HG03097 (cell line): Measurements from ENCODE around the gene C9orf85.
"Not testable (repeated sequence)": the region's sequence is repeated elsewhere in the genome, so short reads cannot be mapped to it uniquely, and the experiment has no call there.

Experiments used
- ATAC-seq: cut with Tn5 transposase; IDR thresholded peaks from one replicate; pipeline ENCODE4 v1.9.1; 2021; ENCODE audit not compliant: unreplicated experiment, low FRiP score

The C9orf85 gene

GRCh38 chr9:71937070-71937625, 25.7 kb downstream of the C9orf85 start:
- no peak for ATAC-seq

DNA sequence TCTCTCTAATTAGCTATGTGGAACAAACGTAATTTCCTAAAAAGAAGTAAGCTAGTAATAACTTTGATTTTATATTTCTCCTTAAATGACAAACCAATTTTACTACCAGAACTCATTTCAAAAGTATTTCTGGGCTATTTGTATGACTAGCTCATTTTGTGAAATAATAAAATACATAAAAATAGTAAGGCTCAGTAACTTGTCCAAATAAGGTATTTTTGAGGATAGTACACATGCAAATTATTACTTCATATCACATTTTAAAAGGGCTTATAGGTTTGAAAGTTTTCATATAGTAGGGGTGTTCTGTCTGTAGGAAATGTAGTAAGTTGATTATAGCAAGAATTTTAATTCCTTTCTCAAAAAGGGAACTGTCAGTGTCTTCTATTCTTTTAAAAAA, 26.5 kb downstream of the C9orf85 start:
- ATAC-seq, result no peak

GRCh38 chr9:71941060-71941568, 29.7 kb downstream of the C9orf85 start:
- ATAC-seq, result no peak

GRCh38 chr9:71941998-71942567, 30.6 kb downstream of the C9orf85 start:
- ATAC-seq, result no peak

DNA sequence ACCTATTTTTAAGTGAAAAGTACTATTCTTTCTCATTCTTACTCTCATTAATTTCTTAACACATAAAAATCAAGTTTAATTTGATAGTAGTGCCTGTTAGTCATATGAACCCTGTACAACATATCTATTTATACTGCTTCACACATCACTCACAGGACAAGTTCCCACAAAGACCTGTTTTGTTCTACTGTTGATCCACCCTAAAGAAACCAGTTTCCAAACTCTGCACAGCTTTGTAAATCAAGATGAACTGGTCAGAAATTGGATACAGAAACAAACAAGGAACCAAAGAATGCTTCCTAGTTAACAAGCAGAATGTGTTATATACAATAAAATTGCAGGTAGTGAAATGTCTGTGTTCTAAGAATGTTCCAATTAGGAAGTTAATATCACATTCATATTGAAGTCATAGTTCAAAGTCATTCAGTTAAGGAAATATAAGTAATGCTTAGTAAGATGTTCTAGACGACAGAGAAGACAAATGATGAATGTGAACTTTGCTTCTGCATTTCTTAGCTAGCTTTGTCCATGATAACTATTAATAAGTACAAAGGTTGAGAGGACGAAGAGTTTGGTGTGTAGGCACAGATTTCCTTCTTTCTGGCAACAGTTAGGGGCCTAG, 33.4 kb downstream of the C9orf85 start:
- no peak for ATAC-seq

DNA sequence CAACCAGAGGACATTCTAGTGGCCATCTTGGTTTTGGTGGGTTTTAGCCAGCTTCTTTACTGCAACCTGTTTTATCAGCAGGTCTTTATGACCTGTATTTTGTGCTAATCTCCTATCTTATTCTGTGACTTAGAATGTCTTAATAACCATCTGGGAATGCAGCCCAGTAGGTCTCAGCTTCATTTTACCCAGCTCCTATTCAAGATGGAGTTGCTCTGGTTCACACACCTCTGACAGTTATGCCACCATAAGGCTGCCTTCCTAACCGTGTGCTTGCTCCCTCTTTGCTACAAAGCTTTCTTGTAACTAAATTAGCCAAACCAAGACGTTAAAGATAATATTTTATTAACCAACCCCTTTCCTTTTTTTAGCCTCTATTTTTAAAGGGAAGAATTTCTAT, 43.2 kb downstream of the C9orf85 start:
- ATAC-seq, result not testable (repeated sequence)

GRCh38 chr9:71955300-71955915, 44.0 kb downstream of the C9orf85 start:
- no peak for ATAC-seq

DNA sequence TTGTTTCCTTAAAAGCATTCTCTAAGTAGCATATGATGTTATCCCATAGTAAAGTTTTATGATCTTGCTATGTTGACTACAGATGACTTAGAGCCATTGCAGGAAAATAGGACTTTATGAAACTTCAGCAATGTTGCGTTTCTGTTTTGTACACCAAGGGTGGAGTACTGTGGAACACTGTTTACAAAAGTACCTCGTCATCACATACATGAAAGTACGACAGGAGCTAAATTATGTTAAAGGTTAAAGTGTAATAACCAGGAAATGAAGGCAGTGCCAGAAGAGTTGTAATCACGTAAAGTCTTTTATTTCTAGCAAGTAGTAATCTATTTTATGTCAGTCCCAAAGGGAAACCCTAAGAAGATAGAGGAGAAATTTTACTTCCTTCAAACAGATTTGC, 50.9 kb downstream of the C9orf85 start:
- ATAC-seq, result no peak

GRCh38 chr9:71963471-71963996, 52.1 kb downstream of the C9orf85 start:
- ATAC-seq, result not testable (repeated sequence)

- no peak for ATAC-seq
Observed at GRCh38 chr9:71965403-71965802, 54.0 kb downstream of the C9orf85 start.

DNA sequence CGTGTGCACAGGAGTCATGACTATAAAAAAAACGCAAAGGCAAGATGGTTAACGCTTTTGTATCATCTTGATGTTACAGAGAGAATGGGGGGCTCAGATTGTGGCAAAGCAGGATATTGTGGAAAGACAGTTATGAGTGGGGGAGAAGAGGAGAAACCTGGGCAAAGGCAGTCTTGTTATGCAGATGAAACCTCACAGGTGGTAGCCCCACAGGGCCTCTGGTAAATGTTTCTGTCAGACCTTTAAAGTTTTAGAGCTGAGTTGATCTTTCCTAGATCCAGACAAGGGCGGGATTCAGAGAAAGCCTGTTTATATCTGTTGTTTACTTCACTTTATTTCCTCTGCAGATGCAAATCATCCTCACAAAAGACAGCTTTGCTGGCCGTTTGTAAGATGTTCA, 55.2 kb downstream of the C9orf85 start:
- ATAC-seq, result no peak

DNA sequence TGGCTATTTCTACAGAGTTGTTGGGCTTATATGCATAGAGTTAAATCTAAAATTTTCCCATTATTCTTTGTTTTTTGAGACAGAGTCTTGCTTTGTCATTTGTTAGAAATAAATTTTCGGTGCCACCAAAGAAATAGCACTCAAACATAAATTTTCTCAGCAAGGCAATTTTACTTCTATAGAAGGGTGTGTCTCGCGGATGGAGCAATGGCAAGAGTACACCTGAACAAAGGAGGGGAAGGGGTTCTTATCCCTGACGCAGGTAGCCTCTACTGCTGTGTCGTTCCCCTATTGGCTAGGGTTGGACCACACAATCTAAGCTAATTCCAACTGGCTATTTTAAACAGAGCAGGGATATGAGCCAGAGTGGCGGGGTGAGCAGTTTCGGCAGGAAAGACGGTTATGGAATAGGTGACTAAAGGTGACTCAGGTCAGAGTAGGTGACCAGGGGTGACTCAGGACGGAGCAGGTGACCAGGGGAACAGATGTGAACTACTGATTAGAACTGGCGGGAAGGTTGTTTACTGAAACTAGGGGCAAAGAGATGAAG, 57.2 kb downstream of the C9orf85 start:
- ATAC-seq, result no peak

- no peak for ATAC-seq
Observed at GRCh38 chr9:71975833-71976232, 64.4 kb downstream of the C9orf85 start.

DNA sequence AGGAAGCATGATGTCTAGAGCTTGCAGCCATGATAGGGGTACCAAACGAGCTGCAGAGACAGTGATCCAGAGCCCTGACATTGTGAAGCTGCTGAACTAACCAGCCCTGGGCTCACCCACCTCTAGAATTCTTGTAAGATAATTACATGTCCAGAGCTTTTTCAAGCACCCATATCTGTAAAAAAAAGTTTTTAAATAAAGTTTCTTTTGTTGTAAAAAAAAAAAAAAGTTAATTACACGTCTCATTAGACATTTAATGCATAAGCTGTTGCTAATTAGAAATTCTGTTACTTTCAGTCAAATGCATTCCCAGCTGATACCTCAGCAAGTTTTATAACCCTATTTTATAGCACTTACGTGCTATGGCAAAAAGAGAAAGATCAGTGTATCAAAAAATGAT, 65.6 kb downstream of the C9orf85 start:
- no peak for ATAC-seq

DNA sequence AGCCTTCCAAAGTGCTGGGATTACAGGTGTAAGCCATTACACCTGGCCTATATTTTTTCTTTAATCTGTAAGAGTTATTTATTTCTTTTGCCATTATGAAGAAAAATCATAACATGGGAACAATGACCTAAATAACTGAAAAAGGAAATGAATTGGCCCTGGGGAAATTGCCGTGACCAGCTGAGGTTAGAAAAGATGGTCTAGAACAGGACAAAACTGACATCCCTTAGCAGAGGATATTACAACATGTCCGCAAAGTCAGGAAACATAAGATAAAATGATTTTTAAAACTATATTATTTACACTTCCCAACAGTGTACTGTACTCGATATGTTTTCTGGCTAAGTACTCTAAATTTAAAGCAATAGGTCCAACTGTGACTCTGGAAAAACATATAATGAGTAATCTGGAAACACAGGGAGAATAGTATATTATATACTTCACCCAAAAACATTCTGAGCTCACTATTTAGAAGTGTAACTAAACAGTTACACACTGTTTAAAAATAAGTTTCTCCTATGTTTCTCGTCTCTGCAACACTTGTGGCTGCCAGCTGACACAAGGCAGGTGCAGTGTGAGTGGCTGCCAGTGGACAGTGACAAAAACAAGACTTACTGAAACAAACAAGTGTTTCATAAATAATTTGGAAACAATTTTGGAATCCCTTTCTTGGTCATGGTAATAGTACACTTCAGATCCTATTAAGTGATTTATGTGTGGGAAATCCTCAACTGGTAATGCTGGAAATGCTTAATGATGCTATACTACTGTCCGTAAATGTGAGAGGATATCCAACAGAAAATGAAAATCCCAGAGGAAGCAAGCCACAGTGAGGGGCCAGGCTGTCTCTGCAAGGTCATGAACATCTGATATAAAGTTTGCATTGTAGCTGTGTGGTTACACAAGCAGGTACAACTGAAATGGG, 69.1 kb downstream of the C9orf85 start:
- ATAC-seq, result no peak

- ATAC-seq, result no peak
Observed at GRCh38 chr9:71981944-71982343, 70.5 kb downstream of the C9orf85 start.

GRCh38 chr9:71984403-71984802, 73.0 kb downstream of the C9orf85 start:
- no peak for ATAC-seq

DNA sequence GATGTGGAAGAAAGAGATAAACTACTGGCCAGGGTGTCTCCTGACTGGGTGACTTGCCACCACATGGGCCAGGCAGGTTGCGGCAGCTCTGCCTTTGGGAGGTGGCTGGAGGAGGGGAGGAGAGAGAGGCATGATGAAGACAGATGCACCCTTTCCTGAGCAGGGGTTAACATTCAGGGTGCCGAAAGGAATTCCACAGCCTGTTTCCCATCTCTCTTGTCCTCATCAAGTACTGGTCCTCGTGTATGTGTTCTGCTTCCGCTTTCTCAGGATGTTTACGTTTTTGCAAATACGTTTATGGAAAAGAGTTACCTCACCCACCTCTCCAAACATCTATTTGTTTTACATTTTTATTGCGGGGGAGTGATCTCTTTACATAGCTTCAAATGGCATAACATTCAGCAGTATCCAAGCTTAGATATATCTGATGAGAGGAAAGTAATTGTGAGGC, 73.4 kb downstream of the C9orf85 start:
- no peak for ATAC-seq

DNA sequence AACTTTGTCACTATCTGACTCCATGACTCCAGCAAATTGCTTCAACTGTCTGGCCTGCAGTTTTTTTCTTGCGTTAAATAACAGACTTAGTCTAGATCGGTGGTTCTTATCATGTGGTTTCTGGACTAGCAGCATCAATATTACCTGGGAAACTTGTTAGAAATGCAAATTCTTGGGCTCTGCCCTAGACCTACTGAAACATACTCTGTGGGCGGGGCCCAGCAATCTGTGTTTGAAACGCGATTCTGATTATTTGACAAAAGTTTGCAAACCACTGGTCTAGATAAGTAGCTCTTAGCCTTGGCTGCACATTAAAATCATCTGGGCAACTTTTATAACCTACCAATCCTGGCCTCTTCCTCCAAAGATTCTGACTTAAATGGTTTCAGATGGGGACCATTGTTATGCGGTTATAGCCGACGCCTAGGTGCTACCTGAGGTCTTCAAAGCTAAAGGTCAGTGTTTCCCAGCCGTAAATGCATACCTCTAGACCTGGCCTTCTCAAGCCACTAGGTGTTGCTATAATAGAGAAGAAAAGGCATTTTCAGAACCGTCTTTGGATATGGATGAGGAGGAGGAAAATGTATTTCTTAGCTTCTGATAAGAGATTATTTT, 74.0 kb downstream of the C9orf85 start:
- no peak for ATAC-seq

DNA sequence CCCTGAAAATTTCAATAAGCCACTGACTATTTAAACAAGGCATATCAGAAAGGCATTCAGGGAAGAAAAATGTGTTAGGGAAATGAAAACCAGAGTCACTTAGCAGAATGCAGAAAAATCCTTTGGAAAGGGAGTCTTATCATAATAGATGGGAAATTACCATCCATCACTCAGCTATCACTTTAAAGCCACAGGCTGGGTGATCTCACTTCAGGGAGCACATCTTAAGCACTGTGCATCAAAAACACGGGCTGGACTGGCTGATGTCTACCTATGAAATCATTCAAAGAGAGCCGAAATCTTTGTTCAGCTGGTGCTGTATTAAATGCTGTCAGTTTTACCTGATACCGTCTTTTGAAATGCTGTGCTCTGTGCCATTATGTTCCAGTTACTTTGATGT, 75.5 kb downstream of the C9orf85 start:
- ATAC-seq, result no peak
